Renal pelvis (tissue), 4 donors: ENCODE data around the gene IKZF5. TPM values are rescaled to one million over a fixed set of nuclear protein-coding genes. Genes with fewer than 3 reads are reported as not detected.
A peak's percentile ranks its signal among the peaks of the same experiment; 100 is the strongest.

ENCODE experiments used
- DNase-seq: peaks from one replicate; pipeline ENCODE4 v3.0.0-alpha.2; 2013
- polyA plus RNA-seq, 3 donors: library from polyadenylated mRNA; unstranded; fragments of 120-200 nt; gene quantifications; one replicate each; pipeline ENCODE4 v1.2.1, GENCODE V29; 2013; ENCODE audit not compliant: insufficient read length in 3 of 3

IKZF5 gene
- polyA plus RNA-seq, 3 donors: 16.4 to 24.9 (median 21.1) TPM

DNA sequence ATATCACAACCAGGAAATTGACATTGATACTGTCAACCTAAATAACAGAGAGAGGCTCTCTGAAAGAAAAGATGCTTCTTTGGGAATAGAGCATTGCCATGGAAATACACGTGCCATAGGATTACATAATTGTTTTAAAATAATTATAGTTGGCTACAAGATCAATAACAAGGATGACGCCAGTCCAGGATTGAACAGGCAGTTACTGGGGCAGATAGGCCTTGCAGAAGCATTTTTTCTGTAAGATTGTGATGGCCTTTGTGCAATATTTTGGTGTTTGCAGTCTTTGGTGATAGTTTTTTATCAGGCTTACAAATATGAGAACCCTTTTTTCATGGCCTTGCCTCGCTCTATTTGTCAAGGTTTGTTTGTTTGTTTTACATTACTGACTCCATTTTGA is 10.7 kb upstream of the IKZF5 start:
- no peak for DNase-seq

DNA sequence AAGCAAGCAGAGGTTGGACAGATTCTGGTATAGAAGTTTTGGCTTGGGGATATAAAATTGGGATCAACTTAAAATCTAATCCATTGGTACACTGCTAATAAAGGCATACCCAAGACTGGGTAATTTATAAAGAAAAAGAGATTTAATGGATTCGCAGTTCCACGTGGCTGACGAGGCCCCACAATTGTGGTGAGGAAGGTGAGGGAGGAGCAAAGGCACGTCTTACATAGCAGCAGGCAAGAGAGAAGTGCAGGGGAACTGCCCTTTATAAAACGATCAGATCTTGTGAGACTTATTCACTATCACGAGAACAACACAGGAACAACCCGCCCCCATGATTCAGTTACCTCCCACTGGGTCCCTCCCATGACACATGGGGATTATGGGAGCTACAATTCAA is 9.9 kb upstream of the IKZF5 start:
- no peak for DNase-seq

DNA sequence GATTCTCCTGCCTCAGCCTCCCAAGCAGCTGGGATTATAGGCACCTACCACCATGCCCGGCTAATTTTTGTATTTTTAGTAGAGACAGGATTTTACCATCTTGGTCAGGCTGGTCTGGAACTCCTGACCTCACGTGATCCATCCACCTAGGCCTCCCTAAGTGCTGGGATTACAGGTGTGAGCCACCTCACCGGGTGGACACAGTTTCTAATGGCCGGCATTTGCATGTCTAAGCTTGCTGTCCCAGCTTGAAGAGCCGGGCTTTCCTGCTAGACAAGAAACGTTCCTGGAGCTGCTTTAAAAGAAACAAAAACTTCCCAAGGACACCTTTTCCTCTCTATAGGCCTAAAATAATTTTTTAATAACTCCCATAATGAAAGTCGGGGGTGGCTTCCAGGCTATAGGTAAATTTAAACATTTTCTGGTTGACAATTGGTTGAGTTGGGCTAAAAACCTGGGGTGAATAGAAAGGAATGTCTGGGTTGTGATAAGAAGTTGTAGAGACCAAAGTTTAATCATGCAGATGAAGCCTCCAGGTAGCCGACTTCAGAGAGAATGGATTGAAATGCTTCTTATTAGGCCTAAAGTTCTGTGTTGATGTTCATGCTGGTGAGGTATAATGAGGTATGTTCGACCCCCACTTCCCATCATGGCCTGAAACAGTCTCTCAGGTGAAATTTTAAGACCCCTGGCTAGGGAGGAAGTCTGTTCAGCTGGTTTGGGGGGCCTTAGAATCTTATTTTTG is 9.0 kb upstream of the IKZF5 start:
- DNase-seq: no peak

DNA sequence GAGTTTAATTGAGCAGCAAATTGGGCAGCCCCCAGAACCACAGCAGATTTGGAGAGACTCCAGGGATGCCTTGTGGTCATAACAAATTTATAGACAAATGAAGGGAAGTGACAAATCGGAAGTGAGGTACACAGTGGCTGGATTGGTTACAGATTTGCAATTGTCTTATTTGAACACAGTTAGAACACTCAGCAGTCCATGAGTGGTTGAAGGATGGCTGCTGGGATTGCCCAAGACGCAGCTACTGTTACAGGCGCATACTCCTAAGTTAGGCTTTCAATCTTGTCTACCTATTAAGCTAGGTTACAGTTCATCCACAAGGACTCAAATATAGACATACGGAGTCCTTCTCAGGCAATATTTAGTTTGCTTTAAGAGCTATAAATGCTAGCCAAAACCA is 7.6 kb upstream of the IKZF5 start:
- DNase-seq: no peak

DNA sequence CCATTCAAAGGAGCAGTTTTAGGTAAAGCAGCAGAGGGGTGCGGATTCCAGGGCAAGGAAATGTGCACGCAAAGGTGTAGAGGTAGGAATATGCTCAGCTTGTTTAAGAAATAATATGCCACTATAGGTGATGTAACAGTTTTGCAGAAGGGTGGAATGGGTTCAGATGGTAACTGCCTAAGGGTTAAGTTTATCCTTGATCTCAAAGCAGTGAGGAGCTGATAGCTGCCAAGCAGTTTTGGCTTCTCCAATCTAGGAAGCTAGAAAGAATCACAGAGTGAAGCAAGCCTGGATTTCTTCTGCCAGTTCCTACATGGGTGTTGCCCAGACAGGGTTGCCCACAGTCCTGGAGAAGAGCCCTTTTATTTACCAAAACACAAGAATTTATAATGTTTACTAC is 6.2 kb upstream of the IKZF5 start:
- no peak for DNase-seq

DNA sequence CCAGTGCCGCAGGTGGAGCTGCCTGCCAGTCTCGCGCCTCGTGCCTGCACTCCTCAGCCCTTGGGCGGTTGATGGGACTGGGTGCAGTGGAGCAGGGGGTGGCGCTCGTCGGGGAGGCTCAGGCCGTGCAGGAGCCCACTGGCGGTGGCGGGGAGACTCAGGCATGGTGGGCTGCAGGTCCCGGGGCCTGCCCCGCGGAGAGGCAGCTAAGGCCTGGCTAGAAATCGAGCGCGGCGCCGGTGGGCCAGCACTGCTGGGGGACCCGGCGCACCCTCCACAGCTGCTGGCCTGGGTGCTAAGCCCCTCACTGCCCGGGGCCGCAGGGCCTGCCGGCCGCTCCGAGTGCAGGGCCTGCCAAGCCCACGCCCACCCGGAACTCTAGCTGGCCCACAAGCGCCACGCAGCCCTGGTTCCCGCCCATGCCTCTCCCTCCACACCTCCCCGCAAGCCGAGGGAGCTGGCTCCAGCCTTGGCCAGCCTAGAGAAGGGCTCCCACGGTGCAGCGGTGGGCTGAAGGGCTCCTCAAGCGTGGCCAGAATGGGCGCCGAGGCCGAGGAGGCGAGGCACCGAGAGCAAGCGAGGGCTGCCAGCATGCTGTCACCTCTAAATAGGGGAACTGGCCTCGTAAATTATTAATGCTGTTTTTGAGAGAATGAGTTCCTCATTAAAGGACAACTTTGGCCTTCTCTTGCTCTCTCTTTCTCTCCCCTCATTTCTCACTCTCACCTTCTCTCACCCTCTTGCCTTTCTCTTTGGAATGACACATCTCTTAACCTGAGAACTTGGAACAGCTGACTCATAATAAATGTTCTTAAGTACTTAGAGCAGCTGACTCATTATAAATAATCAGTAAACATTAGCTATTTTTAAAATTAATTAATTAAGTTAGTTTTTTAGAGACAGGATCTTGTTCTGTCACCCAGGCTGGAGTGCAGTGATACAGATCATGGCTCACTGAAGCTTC is 5.1 kb upstream of the IKZF5 start:
- DNase-seq: no peak

DNA sequence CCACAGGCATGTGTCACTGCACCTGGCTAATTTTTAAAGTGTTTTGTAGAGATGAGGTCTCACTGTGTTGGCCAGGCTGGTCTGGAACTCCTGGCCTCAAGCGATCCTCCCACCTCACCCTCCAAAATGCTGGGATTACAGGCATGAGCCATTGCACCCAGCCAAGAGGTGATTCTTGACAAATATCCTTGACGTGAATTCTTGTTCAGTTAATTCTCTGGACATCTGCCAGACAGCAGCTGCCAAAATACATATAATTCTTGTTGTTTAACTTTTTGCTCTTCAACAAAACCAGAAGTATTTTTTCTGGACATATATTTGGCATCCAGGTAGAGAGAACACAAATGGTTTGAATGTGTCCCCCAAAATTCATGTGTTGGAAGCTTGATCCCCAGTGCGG is 3.4 kb upstream of the IKZF5 start:
- DNase-seq: no peak

DNA sequence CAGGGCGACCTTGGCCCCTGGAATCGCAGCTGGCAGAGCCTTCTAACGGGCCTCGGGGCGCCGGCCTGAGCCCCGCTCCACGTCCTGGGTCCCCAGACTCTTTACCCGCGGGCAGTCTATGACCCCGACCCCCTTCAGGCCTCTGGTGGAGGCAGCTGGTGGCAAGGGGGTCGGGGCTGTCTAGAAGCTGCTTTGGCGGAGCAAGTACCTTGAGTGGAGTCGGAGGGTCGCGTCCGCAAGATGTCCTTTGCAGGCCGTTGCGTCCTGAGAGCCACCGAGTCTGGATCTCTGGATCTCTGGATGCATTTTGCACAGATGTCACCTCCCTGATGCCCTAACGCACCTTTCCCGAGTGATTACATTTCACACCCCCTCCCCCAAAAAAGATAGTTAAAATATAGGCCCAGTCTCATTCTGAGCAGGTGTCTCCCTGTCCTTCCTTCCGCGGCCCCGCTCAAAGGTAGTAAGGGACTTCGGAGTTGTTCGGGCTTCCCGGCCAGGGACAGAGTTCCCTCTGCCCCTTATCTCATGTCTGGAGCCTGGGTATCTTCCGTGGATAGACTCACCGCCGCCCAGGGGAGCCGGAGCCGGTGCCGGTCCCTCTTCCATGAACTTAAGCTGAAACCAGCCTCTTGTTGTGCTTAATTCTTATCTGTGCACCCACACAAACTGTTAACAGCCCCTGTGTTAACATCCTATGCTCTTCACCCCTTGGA is 668 bp upstream of the IKZF5 start:
- DNase-seq: no peak

DNA sequence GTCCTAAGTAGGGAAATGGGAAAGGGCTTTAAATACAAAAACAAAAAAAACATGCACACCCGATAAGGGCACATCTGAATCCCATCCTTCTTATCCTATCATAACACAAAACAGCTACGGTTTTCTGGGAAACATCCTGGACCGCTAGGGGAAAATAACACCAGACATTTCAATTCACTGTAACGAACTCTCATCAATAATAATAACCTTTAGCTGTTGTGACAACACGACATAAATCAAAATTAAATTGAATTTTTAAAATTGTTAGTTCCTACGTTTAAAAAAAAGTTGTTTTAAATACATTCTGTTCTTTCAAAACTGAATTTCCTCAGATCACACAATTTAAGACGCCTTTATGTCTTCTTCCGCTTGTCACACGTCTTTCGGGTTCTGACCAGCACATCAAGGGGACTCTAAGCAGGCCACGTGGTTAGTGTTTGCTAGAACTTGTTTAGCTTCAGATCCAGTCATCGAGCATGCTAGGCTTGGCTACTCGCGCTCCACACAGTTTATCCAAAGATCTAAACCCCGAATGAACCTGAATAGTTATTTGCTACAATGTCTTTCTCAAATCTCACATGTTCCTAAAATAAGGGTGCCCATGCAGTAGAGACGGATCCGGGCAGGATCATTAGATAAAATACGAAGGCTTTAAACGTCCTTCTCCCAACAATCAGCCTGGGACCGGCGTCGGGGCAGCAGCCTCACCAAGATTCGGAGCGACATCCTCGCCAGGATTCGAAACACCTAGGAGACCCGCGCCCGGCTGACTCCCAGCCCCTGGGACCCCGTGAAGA is 839 bp downstream of the IKZF5 start:
- DNase-seq: peak; percentile 39

DNA sequence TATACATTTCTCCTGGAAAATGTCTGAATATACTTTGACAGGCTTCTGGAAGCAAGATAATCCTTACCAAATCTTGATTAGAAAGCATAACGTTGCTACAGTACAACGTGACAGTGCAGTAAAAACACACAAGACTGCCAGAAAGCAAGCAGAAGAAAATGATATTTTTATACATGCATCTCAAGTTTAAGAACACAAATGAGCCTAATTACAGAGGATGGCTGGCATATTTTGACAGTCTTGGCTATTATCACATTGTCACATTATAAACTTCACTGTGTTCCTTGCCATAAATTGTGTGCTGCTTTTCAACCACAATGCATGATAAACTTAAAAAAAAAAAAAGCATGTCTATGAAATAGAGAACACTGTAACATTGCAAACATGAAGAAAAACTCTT is 4.3 kb downstream of the IKZF5 start:
- DNase-seq: no peak

DNA sequence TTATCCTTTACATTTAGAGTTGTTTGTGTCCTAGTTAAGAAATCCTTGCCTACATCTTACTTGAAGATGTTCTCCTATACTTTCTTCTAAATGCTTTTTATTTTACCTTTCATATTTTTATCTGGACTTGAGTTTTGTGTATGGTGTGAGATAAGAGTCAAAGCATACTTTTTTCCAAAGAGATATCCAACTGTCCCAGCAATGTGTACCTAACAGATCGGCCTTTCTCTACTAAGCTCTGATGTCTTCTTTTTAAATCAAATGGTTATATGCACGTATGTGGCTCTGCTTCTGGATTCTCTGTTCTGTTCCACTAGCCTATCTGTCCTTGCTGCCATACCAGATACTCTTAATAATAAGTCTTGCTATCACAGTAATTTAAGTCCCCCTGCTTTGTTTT is 7.2 kb downstream of the IKZF5 start:
- DNase-seq: no peak

DNA sequence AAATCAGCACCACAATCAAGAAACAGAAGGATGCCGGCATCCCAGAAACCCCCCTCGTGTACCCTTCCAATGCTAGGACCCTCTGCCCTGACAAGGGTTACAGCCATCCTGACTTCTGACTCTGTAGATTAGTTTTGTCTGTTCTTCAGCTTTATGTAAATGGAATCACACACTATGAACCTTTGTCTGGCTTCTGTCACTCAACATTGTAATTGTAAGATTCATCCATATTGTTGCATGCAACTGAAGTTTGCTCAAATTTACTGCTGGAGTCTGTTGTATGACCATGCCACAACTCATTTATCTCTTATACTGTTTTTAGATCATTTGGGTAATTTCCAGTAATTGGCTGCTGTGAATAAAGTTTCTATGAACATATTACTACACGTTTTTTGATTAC is 8.4 kb downstream of the IKZF5 start:
- no peak for DNase-seq

DNA sequence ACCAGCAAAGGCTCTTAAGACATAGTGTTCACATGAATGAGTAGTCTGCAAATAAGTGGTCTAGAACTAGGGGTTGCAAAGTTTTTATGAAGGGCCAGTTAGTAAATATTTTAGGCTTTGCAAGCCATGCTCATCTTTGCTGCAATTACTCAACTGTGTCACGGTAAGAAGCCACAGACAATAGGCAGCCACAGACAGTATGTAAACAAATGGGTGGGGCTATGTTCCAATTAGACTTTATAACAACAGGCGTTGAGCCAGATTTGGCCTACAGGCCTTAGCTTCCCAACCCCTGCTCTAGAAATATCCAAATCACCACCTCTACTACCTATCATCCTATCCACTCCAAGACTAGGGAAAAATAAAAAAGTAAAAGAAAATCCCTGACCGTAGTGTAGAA is 9.2 kb downstream of the IKZF5 start:
- DNase-seq: no peak

DNA sequence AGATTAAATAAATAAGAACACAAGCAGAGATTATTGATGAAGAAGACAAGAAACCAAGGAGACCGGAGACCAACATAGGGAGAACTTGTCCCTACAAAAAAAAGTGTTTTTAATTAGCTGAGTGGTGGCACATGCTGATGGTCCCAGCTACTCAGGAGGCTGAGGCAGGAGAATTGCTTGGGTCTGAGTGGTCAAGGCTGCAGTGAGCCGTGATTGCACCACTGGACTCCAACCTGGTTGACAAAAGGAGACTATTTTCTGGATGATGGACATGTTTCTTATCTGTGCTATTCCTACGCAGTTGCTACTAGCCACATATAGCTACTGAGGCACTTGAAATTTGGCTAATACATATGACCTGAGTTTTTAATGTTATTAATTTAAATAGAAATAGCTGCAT is 9.7 kb downstream of the IKZF5 start:
- no peak for DNase-seq

DNA sequence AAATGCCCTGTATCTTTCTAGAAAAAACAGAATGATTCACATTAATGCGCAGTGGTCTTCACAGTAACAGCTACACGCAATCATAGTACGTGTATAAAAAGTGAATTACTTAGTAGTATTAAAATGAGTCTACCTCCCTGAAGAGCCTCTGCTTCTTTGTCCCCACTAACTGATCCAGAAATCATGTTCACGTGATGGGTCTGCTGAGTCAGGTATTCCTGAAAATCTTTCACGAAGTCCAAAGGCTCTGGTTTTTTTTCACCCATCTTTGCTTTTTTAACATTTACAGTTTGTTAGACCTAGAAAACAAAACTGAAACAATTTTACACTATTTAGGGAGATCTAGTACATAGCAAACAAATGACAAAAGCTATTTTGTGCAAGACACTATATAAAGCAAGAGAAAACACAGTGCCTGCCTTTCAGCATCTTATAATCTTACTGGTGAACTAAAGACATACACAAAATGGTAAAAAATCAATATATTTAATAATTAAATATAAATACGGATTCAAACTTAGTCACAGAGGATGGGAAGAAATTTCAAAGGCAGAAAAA is 10.2 kb downstream of the IKZF5 start:
- no peak for DNase-seq

DNA sequence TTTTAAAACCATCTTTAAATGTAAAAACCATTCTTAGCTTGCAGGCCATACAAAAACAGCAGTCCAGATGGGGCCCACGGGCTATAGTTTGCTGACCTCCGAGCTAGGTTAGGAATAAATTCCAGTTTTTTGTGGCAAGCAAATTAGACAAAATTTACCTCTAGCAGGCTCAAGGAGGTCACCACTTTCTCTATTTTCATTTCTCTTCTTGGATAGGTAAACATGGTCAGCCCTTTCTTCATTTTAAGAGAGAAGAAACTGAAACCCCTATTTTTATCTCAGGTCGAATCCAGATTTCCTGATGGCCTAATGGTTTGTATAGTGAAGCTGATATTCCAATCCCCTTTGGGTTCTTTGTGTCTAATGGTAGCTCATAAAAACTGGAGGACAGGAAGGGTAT is 10.7 kb downstream of the IKZF5 start:
- no peak for DNase-seq

DNA sequence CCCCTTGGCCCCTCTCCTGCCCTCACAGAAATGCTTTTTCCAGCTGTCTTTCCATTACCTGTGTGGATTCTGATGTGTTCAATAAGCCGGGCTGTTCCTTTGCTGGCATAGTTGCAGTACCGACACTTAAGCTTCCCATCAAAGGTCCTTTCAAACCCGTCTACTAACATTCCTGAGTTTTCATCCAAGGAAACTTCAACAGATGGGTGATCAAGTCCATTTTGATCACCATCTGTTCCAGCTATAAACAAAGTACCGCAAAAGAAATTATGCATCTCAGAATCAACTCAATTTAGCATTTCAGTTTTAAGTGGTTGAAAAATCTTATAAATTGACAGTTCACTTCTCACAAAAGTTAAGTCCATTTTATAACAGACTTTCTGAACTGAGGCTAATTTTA is 12.7 kb downstream of the IKZF5 start:
- DNase-seq: no peak

DNA sequence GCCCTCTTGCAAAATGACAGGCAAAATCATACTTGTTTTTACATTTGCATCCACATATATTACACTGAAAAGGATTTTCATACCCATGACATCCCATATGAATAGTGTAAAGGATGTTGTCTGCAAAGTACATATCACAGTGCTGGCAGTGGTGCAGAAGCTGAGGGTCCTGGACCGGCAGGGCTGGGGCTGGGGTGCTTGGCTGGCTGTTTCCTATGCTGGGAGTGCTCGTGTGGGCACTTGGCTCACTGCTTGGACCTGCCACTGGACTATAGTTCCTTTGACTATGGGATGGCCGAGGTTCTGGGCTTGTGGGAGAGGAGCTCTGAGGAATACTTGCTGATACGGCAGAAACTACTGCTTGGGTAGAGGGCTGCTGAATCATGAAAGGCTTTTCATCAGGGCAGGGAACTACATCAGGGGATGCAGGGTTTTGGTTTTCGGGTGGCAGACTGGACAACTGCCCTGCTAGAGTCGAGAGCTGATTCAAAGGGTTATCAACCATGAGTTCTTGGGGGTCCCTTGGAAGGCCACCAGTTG is 14.7 kb downstream of the IKZF5 start:
- DNase-seq: no peak

DNA sequence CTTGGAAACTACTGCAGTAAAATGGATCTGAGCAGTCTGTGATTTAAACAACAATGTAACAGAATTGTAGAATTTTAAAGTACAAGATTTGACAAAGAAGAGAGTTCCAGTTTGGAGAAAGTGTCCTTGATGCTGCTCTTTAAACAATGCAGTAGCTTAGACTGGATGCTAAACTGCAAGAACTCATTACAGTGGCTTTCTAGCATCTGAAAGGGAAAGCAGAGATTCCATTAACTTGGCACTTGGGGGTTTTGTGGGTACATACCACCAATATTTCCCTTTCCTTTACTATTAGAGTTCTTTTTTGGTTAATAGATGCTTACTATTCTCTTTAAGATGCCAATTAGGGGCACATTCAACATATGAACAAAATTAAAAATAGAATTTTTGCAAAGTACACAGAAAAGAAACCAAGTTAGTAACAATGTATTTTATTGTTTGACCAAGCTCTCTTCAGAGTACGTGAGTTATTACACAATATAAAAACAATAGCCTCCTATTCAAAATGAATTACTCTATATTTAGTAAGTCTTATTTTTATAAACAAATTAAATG is 16.5 kb downstream of the IKZF5 start:
- no peak for DNase-seq

DNA sequence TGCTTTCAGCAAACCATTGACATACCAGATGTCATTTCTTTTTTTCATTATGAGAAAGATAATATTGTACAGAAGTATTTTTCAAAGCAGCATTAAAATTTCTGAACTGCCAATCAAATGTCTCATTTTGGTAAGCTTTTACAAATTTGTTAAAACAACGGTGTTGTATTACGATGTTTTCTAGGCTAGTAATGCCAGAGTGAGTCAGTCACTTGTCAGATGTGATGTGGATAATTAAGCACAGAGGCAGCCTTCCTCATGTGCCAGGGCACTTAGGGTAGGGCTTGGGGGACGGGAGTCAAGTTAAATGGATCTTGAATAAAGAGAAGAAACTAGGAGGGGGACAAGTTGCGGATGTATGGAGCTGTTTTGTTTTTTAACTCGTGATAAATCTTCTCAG is 18.3 kb downstream of the IKZF5 start:
- DNase-seq: no peak

DNA sequence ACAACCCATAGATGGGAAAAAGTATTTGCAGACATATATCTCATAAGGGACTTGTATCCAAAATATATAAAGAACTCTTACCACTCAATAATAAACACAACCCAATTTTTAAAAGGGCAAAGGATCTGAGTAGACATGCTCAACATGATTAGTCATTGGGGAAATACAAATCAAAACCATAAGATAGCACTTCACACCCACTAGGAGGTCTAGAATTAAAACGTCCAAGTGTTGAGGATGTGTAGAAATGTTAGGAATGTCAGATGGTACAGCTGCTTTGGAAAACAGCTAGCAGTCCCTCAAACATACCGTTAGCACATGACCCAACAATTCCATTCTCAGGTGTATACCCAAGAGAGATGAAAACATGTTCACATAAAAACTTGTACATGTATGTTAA is 20.1 kb downstream of the IKZF5 start:
- DNase-seq: no peak
